A549 (cell line): ENCODE results near the gene HELZ2. TPM values are rescaled to one million over a fixed set of nuclear protein-coding genes. Genes with fewer than 3 reads are reported as not detected.
A peak's percentile ranks its signal among the peaks of the same experiment; 100 is the strongest.
"Not testable (repeated sequence)": the region's sequence is repeated elsewhere in the genome, so short reads cannot be mapped to it uniquely, and the experiment has no call there.

Experiments used
- ATAC-seq, 2 experiments: fragments of 200-7000 bp in 1 of 2; fragments of >200 bp in 1 of 2; cut with Nextera tagmentation in 1 of 2; cut with Tn5 transposase in 1 of 2; 3 replicates each; pipeline versions ENCODE4 v1.8.0 to v1.9.1; 2018 to 2020; ENCODE audit warnings: mild to moderate bottlenecking in 1 of 2, moderate library complexity in 1 of 2
- CTCF ChIA-PET: fragments of 300-600 bp; sonication (Branson Sonifier 250); formaldehyde crosslinking; extraction: SDS; loops from one replicate; lab custom pipeline; 2021; ENCODE audit warnings: antibody characterized with exemption, inconsistent platforms; lab: Yijun Ruan, JAX
- POLR2A ChIA-PET: fragments of 350-600 bp; formaldehyde crosslinking; extraction: SDS; loops from one replicate; lab custom pipeline; 2021; ENCODE audit warnings: antibody characterized with exemption, inconsistent platforms; lab: Yijun Ruan, JAX
- DNase-seq, 2 experiments: peaks; one replicate each; pipeline versions ENCODE4 v3.0.0 to v3.0.0-alpha.2; 2011 to 2016; ENCODE audit warnings: low read depth in 1 of 2, low spot score in 1 of 2
- FAIRE-seq: peaks from 2 replicates; lab custom pipeline; 2011; peaks lifted over from hg19 to GRCh38; lab: Jason Lieb, UNC
- H3K27ac ChIP-seq, 2 experiments: fragments of >200 bp; sonication (Bioruptor Twin); formaldehyde crosslinking; 3 replicates each; pipeline ENCODE4 v1.5.1; 2016 to 2017
- H3K4me1 ChIP-seq: fragments of >200 bp; sonication (Bioruptor Twin); formaldehyde crosslinking; 3 replicates; pipeline ENCODE4 v1.6.1; 2016
- H3K4me2 ChIP-seq: fragments of >200 bp; sonication (Bioruptor Twin); formaldehyde crosslinking; 3 replicates; pipeline ENCODE4 v1.6.1; 2016
- H3K4me3 ChIP-seq: fragments of >200 bp; sonication (Bioruptor Twin); formaldehyde crosslinking; 3 replicates; pipeline ENCODE4 v1.5.1; 2016
- H3K9me3 ChIP-seq: fragments of >200 bp; sonication (Bioruptor Twin); formaldehyde crosslinking; 3 replicates; pipeline ENCODE4 v1.6.1; 2016
- ATOH8 ChIP-seq: fragments of 250-450 bp; sonication (Bioruptor Pico); IDR thresholded peaks from 2 replicates; pipeline ENCODE4 v1.5.0; 2020; ENCODE audit warnings: low read depth, mild to moderate bottlenecking, moderate library complexity
- BCL3 ChIP-seq: fragments of >200 bp; sonication (Bioruptor Twin); formaldehyde crosslinking; IDR thresholded peaks from 3 replicates; pipeline ENCODE4 v1.6.1; 2016
- CHD4 ChIP-seq: fragments of 200-600 bp; sonication (generic); IDR thresholded peaks from 2 replicates; pipeline ENCODE4 v1.6.1; 2016; ENCODE audit warnings: antibody characterized with exemption, mild to moderate bottlenecking, borderline replicate concordance
- E2F6 ChIP-seq: IDR thresholded peaks from 2 replicates; pipeline ENCODE4 v1.6.1; 2012; ENCODE audit warnings: low read depth, borderline replicate concordance
- HEYL ChIP-seq: fragments of 250-450 bp; sonication (Bioruptor Pico); IDR thresholded peaks from 2 replicates; pipeline ENCODE4 v1.8.0; 2021; ENCODE audit warnings: mild to moderate bottlenecking, moderate library complexity
- HOXA7 ChIP-seq: fragments of 250-450 bp; sonication (Bioruptor Pico); IDR thresholded peaks from 2 replicates; pipeline ENCODE4 v1.5.0; 2020; ENCODE audit warnings: mild to moderate bottlenecking, moderate library complexity
- JUNB ChIP-seq: fragments of >200 bp; sonication (Bioruptor Twin); formaldehyde crosslinking; IDR thresholded peaks from 2 replicates; pipeline ENCODE4 v1.6.1; 2016
- MAZ ChIP-seq: fragments of 150-350 bp; IDR thresholded peaks from 2 replicates; pipeline ENCODE4 v1.6.1; 2014; ENCODE audit warnings: antibody characterized with exemption, low read depth, low read length, borderline replicate concordance
- NFE2L2 ChIP-seq: fragments of 150-350 bp; conservative IDR thresholded peaks from 2 replicates; pipeline ENCODE4 v1.6.1; 2014; ENCODE audit warnings: low read length
- NPAS2 ChIP-seq: fragments of 250-450 bp; sonication (Bioruptor Pico); IDR thresholded peaks from 2 replicates; pipeline ENCODE4 v1.8.0; 2022; ENCODE audit warnings: mild to moderate bottlenecking, moderate library complexity, borderline replicate concordance
- PHF8 ChIP-seq: fragments of 200-600 bp; sonication (generic); IDR thresholded peaks from 2 replicates; pipeline ENCODE4 v1.6.1; 2016; ENCODE audit warnings: low read depth, mild to moderate bottlenecking, antibody characterized with exemption, moderate library complexity, borderline replicate concordance
- POLR2A ChIP-seq: IDR thresholded peaks from 2 replicates; pipeline ENCODE4 v1.6.1; 2012; ENCODE audit warnings: mild to moderate bottlenecking, low read length
- RAD21 ChIP-seq, 2 experiments: fragments of >200 bp in 1 of 2; sonication (Bioruptor Twin) in 1 of 2; formaldehyde crosslinking in 1 of 2; IDR thresholded peaks in 1 of 2; conservative IDR thresholded peaks in 1 of 2; 2 replicates in 1 of 2; 3 replicates in 1 of 2; pipeline ENCODE4 v1.6.1; 2012 to 2018; ENCODE audit warnings: inconsistent platforms in 1 of 2
- RARB ChIP-seq: fragments of 250-450 bp; sonication (Bioruptor Pico); IDR thresholded peaks from 2 replicates; pipeline ENCODE4 v1.8.0; 2021; ENCODE audit warnings: mild to moderate bottlenecking, moderate library complexity
- RCOR1 ChIP-seq: fragments of 150-350 bp; IDR thresholded peaks from 2 replicates; pipeline ENCODE4 v1.6.1; 2014; ENCODE audit warnings: antibody characterized with exemption, low read length, low read depth
- SREBF2 ChIP-seq: fragments of 450-650 bp; IDR thresholded peaks from 2 replicates; pipeline ENCODE4 v1.6.1; 2014; ENCODE audit warnings: mild to moderate bottlenecking, moderate library complexity
- USF2 ChIP-seq: fragments of 450-650 bp; IDR thresholded peaks from 2 replicates; pipeline ENCODE4 v1.6.1; 2014; ENCODE audit warnings: antibody characterized with exemption
- WGBS: methylation state at CpG from one replicate; pipeline ENCODE4 v1.1.6; 2017; ENCODE audit errors: missing lambda C conversion rate; 5-methylcytosine and 5-hydroxymethylcytosine counted together
- polyA plus RNA-seq, 4 experiments: library from polyadenylated mRNA; depleted of rRNA in 3 of 4; stranded (reverse); fragments of >200 nt; fragmentation: RNase III in 1 of 4; extraction: RNeasy Plus Mini Kit Qiagen cat#74134 plus additional on column Dnase treatment in 1 of 4; gene quantifications; 2 replicates in 3 of 4; 3 replicates in 1 of 4; pipeline ENCODE4 v1.2.3, GENCODE V29; 2011 to 2017

HELZ2 gene
- polyA plus RNA-seq, 2 of the 4 experiments (the other 2 are of a cell fraction), result 3.2 to 4.5 TPM

GRCh38 chr20:63617092-63617875 is 43.2 kb upstream of the HELZ2 start:
- no peak for TF ChIP-seq MAZ
- no peak for TF ChIP-seq ATOH8
- TF ChIP-seq NPAS2 (CRISPR knock-in tag), result no peak
- TF ChIP-seq PHF8, result no peak
- TF ChIP-seq HOXA7, result no peak
- TF ChIP-seq JUNB, result no peak
- no peak for TF ChIP-seq BCL3
- TF ChIP-seq USF2, result no peak
- no peak for TF ChIP-seq RARB
- no peak for TF ChIP-seq POLR2A
- TF ChIP-seq NFE2L2, result no peak
- no peak for TF ChIP-seq HEYL (CRISPR knock-in tag)
- no peak for TF ChIP-seq RCOR1
- TF ChIP-seq SREBF2, result no peak
- TF ChIP-seq E2F6, result no peak
- no peak for TF ChIP-seq CHD4
- TF ChIP-seq, all 56 proteins: peak for 0
- Histone ChIP-seq H3K27ac (no peak overlapping the region), H3K4me3 (no peak overlapping the region), H3K4me2 (no peak overlapping the region), H3K4me1 (no peaks in the 10 kb centered on the region), H3K9me3 (no peaks in the 10 kb centered on the region)
- FAIRE-seq (no peak), ATAC-seq (0 out of 6 replicates have a peak, but pooled peaks of 1 of the 2 experiments have one; percentile 31), DNase-seq (no peak)
- ChIA-PET POLR2A (no interaction called here), CTCF (interaction anchor here (0.7 to 5.1 kb wide), 6 partner anchors 12 to 357 kb away, joined by 3 to 22 read pairs (median 4); partner anchors contain the start of gene PTK6)
- 92% methylated on average over 39 of the region's 41 CpGs for WGBS

- CTCF ChIA-PET, result interaction anchor here (1.1 to 1.7 kb wide), 2 partner anchors 28 to 361 kb away, joined by 3 to 5 read pairs; no protein-coding TSS in a partner anchor
- H3K4me2 ChIP-seq, H3K4me1 ChIP-seq, H3K9me3 ChIP-seq, H3K4me3 ChIP-seq, H3K27ac ChIP-seq, FAIRE-seq: not testable (repeated sequence)
- TF ChIP-seq RAD21 (conservative IDR thresholded peaks at IDR 0.05 in 1 of 2, IDR thresholded peaks at IDR 0.05 in 1 of 2), result 0 out of 5 replicates have a peak, but pooled peaks of 1 of the 2 experiments have one; percentile 14
- TF ChIP-seq, all 56 proteins: peak for 1; not testable (repeated sequence) for 55
- ATAC-seq, result peak in 1 of 2 experiments; percentile 49; a peak in 1 of 6 replicates
- DNase-seq, POLR2A ChIA-PET: not testable (repeated sequence)
- WGBS, result 64% methylated on average over 18 of the region's 18 CpGs
Observed at GRCh38 chr20:63613863-63614594, 40.0 kb upstream of the HELZ2 start.
